ENCODE results near the gene GOLM1. TPM values are rescaled to one million over a fixed set of nuclear protein-coding genes. Genes with fewer than 3 reads are reported as not detected.

GOLM1 gene
- total and polyA plus RNA-seq, 9 of the 15 experiments (the other 6 are each of a cell fraction or from before 2014, with no cell fraction given) = 0.09 to 0.96 (median 0.40) TPM; not detected in 4

GRCh38 chr9:86079421-86079831 is 19.9 kb downstream of the GOLM1 start (continued):
- TF ChIP-seq ZNF318 (IDR thresholded peaks at IDR 0.05; ENCODE audit: borderline replicate concordance in 1 of 2, low read depth in 1 of 2) = no peak

DNA sequence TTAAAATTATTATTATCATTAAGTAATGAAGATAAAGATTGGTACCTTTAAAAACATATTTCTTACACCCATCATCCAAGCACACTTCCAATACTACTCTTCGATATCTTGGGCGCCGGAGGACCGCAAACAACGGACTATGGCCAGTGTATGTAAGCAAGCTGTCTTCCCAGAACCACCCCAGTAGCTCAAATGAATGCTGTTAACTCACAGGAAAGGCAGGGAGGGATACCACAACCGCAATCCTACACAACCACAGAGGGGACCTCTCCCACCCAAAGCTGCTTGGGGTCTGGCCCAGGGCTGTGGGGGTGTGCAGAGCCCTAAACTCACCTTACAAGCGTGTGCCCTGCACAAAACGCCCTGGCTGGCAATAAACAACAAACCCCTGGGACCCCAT is 20.6 kb downstream of the GOLM1 start:
- WGBS (ENCODE audit: insufficient coverage, low coverage, missing lambda C conversion rate) = 6% methylated on average over 7 of the region's 8 CpGs
- H3K9me3 ChIP-seq (replicated peaks; ENCODE audit: control insufficient read depth, insufficient read depth, low read depth, low read length) = no peaks in the 10 kb centered on the region
- intact Hi-C loops (cut with micrococcal nuclease) (no loop called here), in situ Hi-C loops (cut with MboI) (no loop called here)
- no peak overlapping the region for H3K27ac ChIP-seq (ENCODE audit: extremely low read depth, low read depth, low read length)
- no peak overlapping the region for H3K4me3 ChIP-seq
- no peak overlapping the region for H3K4me2 ChIP-seq (ENCODE audit: insufficient read depth, low read length)
- H4K20me1 ChIP-seq (replicated peaks; ENCODE audit: control insufficient read depth, insufficient read depth, low read length) = no peaks in the 10 kb centered on the region
- no peak for FAIRE-seq
- no peaks in the 10 kb centered on the region for H3K36me3 ChIP-seq (ENCODE audit: control insufficient read depth, insufficient read depth, low read length)
- POLR2A ChIA-PET = no interaction called here
- no peaks in the 10 kb centered on the region; a peak in 1 of 5 replicates for H3K4me1 ChIP-seq (replicated peaks in 1 of 2; ENCODE audit: control insufficient read depth in 2 of 2, insufficient read depth in 2 of 2, low read length in 2 of 2)
- no peak for DNase-seq (ENCODE audit: extremely low read depth in 1 of 4, low spot score in 3 of 4)
- H3K27me3 ChIP-seq (ENCODE audit: control insufficient read depth in 2 of 2, insufficient read depth in 2 of 2, low read length in 2 of 2) = peaks cover 11 to 34% of the 10 kb centered on the region in 2 experiments; a peak in 4 of 5 replicates
- no peaks in the 10 kb centered on the region for H3K9me1 ChIP-seq (ENCODE audit: control insufficient read depth, insufficient read depth, low read length)
- no peak for ATAC-seq
- no peak overlapping the region for H3K9ac ChIP-seq (ENCODE audit: insufficient read depth in 1 of 2, low read depth in 2 of 2, low read length in 2 of 2)
- BruUV-seq (replicated peaks) = no TSS peak
- CTCF ChIA-PET (ENCODE audit: low intra/inter-chr PET ratio) = no interaction called here
- H3K79me2 ChIP-seq (ENCODE audit: control insufficient read depth, insufficient read depth, low read length) = no peaks in the 10 kb centered on the region
- no peak overlapping the region for H2AFZ ChIP-seq (ENCODE audit: low read depth, low read length)
- TF ChIP-seq, protein P1, sequence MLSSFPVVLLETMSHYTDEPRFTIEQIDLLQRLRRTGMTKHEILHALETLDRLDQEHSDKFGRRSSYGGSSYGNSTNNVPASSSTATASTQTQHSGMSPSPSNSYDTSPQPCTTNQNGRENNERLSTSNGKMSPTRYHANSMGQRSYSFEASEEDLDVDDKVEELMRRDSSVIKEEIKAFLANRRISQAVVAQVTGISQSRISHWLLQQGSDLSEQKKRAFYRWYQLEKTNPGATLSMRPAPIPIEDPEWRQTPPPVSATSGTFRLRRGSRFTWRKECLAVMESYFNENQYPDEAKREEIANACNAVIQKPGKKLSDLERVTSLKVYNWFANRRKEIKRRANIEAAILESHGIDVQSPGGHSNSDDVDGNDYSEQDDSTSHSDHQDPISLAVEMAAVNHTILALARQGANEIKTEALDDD (IDR thresholded peaks at IDR 0.05) = no peak
- TF ChIP-seq CHD2 (IDR thresholded peaks at IDR 0.05; ENCODE audit: low read depth, low read length) (no peak), GTF2A2 (tag; IDR thresholded peaks at IDR 0.05) (no peak), TAF15 (IDR thresholded peaks at IDR 0.05; ENCODE audit: low read depth, low read length) (no peak), NFIX (CRISPR knock-in tag; IDR thresholded peaks at IDR 0.05; ENCODE audit: low read depth) (no peak), ZNF184 (CRISPR knock-in tag; IDR thresholded peaks at IDR 0.05) (no peak), ZNF224 (CRISPR knock-in tag; IDR thresholded peaks at IDR 0.05) (no peak), ZKSCAN3 (CRISPR knock-in tag; IDR thresholded peaks at IDR 0.05) (no peak)
- TF ChIP-seq, protein P2, sequence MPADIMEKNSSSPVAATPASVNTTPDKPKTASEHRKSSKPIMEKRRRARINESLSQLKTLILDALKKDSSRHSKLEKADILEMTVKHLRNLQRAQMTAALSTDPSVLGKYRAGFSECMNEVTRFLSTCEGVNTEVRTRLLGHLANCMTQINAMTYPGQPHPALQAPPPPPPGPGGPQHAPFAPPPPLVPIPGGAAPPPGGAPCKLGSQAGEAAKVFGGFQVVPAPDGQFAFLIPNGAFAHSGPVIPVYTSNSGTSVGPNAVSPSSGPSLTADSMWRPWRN (IDR thresholded peaks at IDR 0.05; ENCODE audit: low read depth) = no peak
- TF ChIP-seq, protein P3, sequence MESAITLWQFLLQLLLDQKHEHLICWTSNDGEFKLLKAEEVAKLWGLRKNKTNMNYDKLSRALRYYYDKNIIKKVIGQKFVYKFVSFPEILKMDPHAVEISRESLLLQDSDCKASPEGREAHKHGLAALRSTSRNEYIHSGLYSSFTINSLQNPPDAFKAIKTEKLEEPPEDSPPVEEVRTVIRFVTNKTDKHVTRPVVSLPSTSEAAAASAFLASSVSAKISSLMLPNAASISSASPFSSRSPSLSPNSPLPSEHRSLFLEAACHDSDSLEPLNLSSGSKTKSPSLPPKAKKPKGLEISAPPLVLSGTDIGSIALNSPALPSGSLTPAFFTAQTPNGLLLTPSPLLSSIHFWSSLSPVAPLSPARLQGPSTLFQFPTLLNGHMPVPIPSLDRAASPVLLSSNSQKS (CRISPR knock-in tag; IDR thresholded peaks at IDR 0.05) = no peak

Measured in K562 (cell line).